HCT116 (cell line): ENCODE results near the gene CHPT1. TPM values are rescaled to one million over a fixed set of nuclear protein-coding genes. Genes with fewer than 3 reads are reported as not detected.

Experiments
- ATAC-seq: fragments of 200-7000 bp; cut with Tn5 transposase; 2 replicates; pipeline ENCODE4 v1.9.1; 2020; ENCODE audit warnings: mild to moderate bottlenecking, moderate library complexity
- BruUV-seq: library from RNA; stranded (reverse); fragments of 400-500 nt; replicated peaks from 2 replicates; lab custom pipeline; 2021; lab: Mats Ljungman, UMichigan
- CTCF ChIA-PET: fragments of 300-600 bp; sonication (Branson Sonifier 250); formaldehyde crosslinking; loops from one replicate; lab custom pipeline; 2021; ENCODE audit warnings: antibody characterized with exemption; lab: Charles Lee
- POLR2A ChIA-PET: fragments of 300-600, 350-600 bp; sonication (Branson Sonifier 250); formaldehyde crosslinking; loops from one replicate; lab custom pipeline; 2021; ENCODE audit warnings: antibody characterized with exemption; lab: Charles Lee
- RAD21 ChIA-PET, 2 experiments: fragments of 300-600 bp; sonication (Branson Sonifier 250); formaldehyde crosslinking; loops; one replicate each; lab custom pipeline; 2023; ENCODE audit warnings: low total read pairs in 2 of 2; ENCODE audit not compliant: uncharacterized antibody in 2 of 2, unreplicated experiment in 2 of 2, low non-redundant PET in 1 of 2; lab: Charles Lee
- DNase-seq: peaks from one replicate; pipeline ENCODE4 v3.0.0-alpha.2; 2010; ENCODE audit warnings: low read depth, low spot score
- H2AFZ ChIP-seq: fragments of 200-600 bp; shearing (Covaris generic), sonication (generic); 2 replicates; pipeline ENCODE4 v1.6.1; 2017; ENCODE audit warnings: low read depth, mixed run types, mixed read lengths, antibody characterized with exemption, low read length; ENCODE audit not compliant: poor library complexity, severe bottlenecking
- H3K27ac ChIP-seq: 2 replicates; pipeline ENCODE4 v1.5.1; 2012; ENCODE audit warnings: low read depth, low read length
- H3K27me3 ChIP-seq: fragments of 200-600 bp; sonication (generic); 2 replicates; pipeline ENCODE4 v1.6.1; 2016; ENCODE audit warnings: mixed run types, low read length, mixed read lengths; ENCODE audit not compliant: insufficient read depth
- H3K36me3 ChIP-seq, 2 experiments: fragments of 200-500 bp in 1 of 2; fragments of 200-600 bp in 1 of 2; sonication (Bioruptor generic) in 1 of 2; sonication (generic) in 1 of 2; 2 replicates each; pipeline versions ENCODE4 v1.5.1 to v1.6.1; 2014 to 2016; ENCODE audit warnings: low read length in 2 of 2, inconsistent platforms in 1 of 2, mixed read lengths in 1 of 2, mixed run types in 1 of 2; ENCODE audit not compliant: insufficient read depth in 2 of 2, control insufficient read depth in 1 of 2
- H3K4me1 ChIP-seq, 2 experiments: fragments of 200-600 bp in 1 of 2; sonication (generic) in 1 of 2; 2 replicates each; pipeline versions ENCODE4 v1.5.1 to v1.6.1; 2012 to 2017; ENCODE audit warnings: low read length in 2 of 2, inconsistent platforms in 1 of 2, mild to moderate bottlenecking in 1 of 2, mixed read lengths in 1 of 2, mixed run types in 1 of 2, moderate library complexity in 1 of 2; ENCODE audit not compliant: insufficient read depth in 2 of 2, control insufficient read depth in 1 of 2
- H3K4me2 ChIP-seq: fragments of 200-600 bp; sonication (generic); 2 replicates; pipeline ENCODE4 v1.6.1; 2017; ENCODE audit warnings: mixed run types, low read length, mixed read lengths
- H3K4me3 ChIP-seq, 2 experiments: fragments of 200-600 bp in 1 of 2; sonication (generic) in 1 of 2; replicated peaks in 1 of 2; 2 replicates each; pipeline ENCODE4 v1.5.1; 2011 to 2016; ENCODE audit warnings: low read length in 2 of 2, control low read depth in 1 of 2, low read depth in 1 of 2, mild to moderate bottlenecking in 1 of 2, mixed read lengths in 1 of 2, mixed run types in 1 of 2
- H3K79me2 ChIP-seq: fragments of 200-600 bp; sonication (generic); 2 replicates; pipeline ENCODE4 v1.6.1; 2017; ENCODE audit warnings: mild to moderate bottlenecking, mixed run types, low read length, moderate library complexity, mixed read lengths; ENCODE audit not compliant: insufficient read depth
- H3K9ac ChIP-seq: fragments of 200-600 bp; sonication (generic); 2 replicates; pipeline ENCODE4 v1.6.1; 2016; ENCODE audit warnings: low read length, mixed read lengths
- H3K9me2 ChIP-seq: fragments of 200-600 bp; sonication (generic), shearing (Covaris generic); 2 replicates; pipeline ENCODE4 v1.6.1; 2017; ENCODE audit warnings: mixed run types, mild to moderate bottlenecking, moderate library complexity; ENCODE audit not compliant: insufficient read depth
- H3K9me3 ChIP-seq, 2 experiments: fragments of 200-500 bp in 1 of 2; fragments of 200-600 bp in 1 of 2; sonication (Bioruptor generic) in 1 of 2; sonication (generic) in 1 of 2; 2 replicates each; pipeline ENCODE4 v1.6.1; 2014 to 2017; ENCODE audit warnings: low read length in 2 of 2, mixed read lengths in 2 of 2, inconsistent platforms in 1 of 2, low read depth in 1 of 2, mild to moderate bottlenecking in 1 of 2, mixed run types in 1 of 2, moderate library complexity in 1 of 2; ENCODE audit not compliant: control insufficient read depth in 1 of 2, insufficient read depth in 1 of 2
- H4K20me1 ChIP-seq: fragments of 200-600 bp; sonication (generic), shearing (Covaris generic); 2 replicates; pipeline ENCODE4 v1.6.1; 2017; ENCODE audit warnings: mixed run types, mild to moderate bottlenecking, moderate library complexity; ENCODE audit not compliant: insufficient read depth
- CEBPB ChIP-seq: IDR thresholded peaks from 2 replicates; pipeline ENCODE4 v1.6.1; 2012; ENCODE audit warnings: low read depth
- EGR1 ChIP-seq: IDR thresholded peaks from 2 replicates; pipeline ENCODE4 v1.6.1; 2012; ENCODE audit warnings: low read depth
- ELF1 ChIP-seq: IDR thresholded peaks from 2 replicates; pipeline ENCODE4 v1.6.1; 2012; ENCODE audit warnings: low read depth, borderline replicate concordance
- EZH2 ChIP-seq: fragments of 200-600 bp; sonication (generic); IDR thresholded peaks from 2 replicates; pipeline ENCODE4 v1.6.1; 2017; ENCODE audit warnings: antibody characterized with exemption, mixed run types
- EZH2phosphoT487 ChIP-seq: fragments of 200-600 bp; IDR thresholded peaks from 2 replicates; pipeline ENCODE4 v1.6.1; 2018; ENCODE audit warnings: antibody characterized with exemption, borderline replicate concordance
- FOSL1 ChIP-seq: IDR thresholded peaks from 2 replicates; pipeline ENCODE4 v1.6.1; 2012; ENCODE audit warnings: low read depth
- JUND ChIP-seq: IDR thresholded peaks from 2 replicates; pipeline ENCODE4 v1.6.1; 2012
- POLR2A ChIP-seq: IDR thresholded peaks from 2 replicates; pipeline ENCODE4 v1.7.0; 2011; ENCODE audit warnings: borderline replicate concordance; ENCODE audit not compliant: insufficient read depth, insufficient read length; ENCODE audit errors: extremely low read depth
- POLR2AphosphoS5 ChIP-seq: IDR thresholded peaks from 2 replicates; pipeline ENCODE4 v1.6.1; 2011; ENCODE audit warnings: mild to moderate bottlenecking, low read depth, low read length, moderate library complexity
- RAD21 ChIP-seq: IDR thresholded peaks from 2 replicates; pipeline ENCODE4 v1.6.1; 2012; ENCODE audit warnings: low read depth, mild to moderate bottlenecking
- SP1 ChIP-seq: IDR thresholded peaks from 2 replicates; pipeline ENCODE4 v1.6.1; 2012; ENCODE audit warnings: low read depth
- SRF ChIP-seq: IDR thresholded peaks from 2 replicates; pipeline ENCODE4 v1.6.1; 2012; ENCODE audit warnings: low read depth
- YY1 ChIP-seq: IDR thresholded peaks from 2 replicates; pipeline ENCODE4 v1.6.1; 2011; ENCODE audit warnings: low read length, low read depth, moderate library complexity, mild to moderate bottlenecking; ENCODE audit not compliant: insufficient replicate concordance; ENCODE audit errors: extremely low read depth
- ZFX ChIP-seq: fragments of 450-650 bp; IDR thresholded peaks from 2 replicates; pipeline ENCODE4 v1.6.1; 2017
- intact Hi-C: fragments of 100-400 bp; cut with micrococcal nuclease; formaldehyde crosslinking; loops from 2 replicates; pipeline ENCODE4 v1.10.0; 2022
- total RNA-seq: library from RNA; stranded (reverse); gene quantifications from one replicate; pipeline ENCODE4 v1.2.1, GENCODE V29; 2021; ENCODE audit not compliant: unreplicated experiment
- TF ChIP-seq, protein P1 (sequence below): IDR thresholded peaks from 2 replicates; pipeline ENCODE4 v1.6.1; 2012
- TF ChIP-seq, protein P2 (sequence below): IDR thresholded peaks from 2 replicates; pipeline ENCODE4 v1.6.1; 2011; ENCODE audit warnings: mild to moderate bottlenecking, low read length, moderate library complexity; ENCODE audit not compliant: insufficient replicate concordance; ENCODE audit errors: extremely low read depth
- TF ChIP-seq, protein P3 (sequence below): IDR thresholded peaks from 2 replicates; pipeline ENCODE4 v1.6.1; 2012; ENCODE audit warnings: low read depth
- TF ChIP-seq, protein P4 (sequence below): IDR thresholded peaks from 2 replicates; pipeline ENCODE4 v1.6.1; 2012

CHPT1 gene
- total RNA-seq, 1 experiment from 2014 or later: 20.1 TPM

DNA sequence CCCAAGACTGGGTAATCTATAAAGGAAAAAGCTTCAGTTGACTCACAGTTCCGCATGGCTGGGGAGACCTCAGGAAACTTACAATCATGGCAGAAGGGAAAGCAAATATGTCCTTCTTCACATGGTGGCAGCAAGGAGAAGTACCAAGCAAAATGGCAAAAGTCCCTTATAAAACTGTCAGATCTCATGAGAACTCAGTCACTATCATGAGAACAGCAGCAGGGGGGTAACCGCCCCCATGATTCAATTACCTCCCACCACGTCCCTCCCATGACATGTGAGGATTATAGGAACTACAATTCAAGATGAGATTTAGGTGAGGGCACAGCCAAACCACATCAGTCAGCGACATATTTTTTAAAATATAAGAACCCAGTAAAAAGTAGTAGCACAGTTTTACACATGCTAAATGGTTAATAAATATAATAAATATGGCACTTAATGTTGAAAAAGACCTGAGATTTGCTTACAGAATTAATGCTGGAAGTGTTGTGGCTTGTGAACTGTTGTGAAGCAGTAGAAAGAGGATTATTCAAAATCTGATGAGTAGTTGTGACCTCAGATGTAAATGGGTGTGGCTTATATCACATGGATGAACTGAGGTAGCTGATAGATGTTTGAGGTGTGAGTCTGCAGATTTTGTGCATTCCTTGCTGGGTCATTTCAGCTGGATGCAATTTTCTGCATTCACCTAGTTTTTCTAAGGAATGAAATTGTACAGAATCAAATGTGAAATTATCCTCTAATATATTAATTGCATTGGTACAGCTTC is 46.9 kb upstream of the CHPT1 start:
- no peak overlapping the region for H3K27ac ChIP-seq
- H2AFZ ChIP-seq: no peak overlapping the region
- H3K4me2 ChIP-seq: no peak overlapping the region
- no peak overlapping the region for H3K4me3 ChIP-seq
- intact Hi-C loops: no loop called here
- RAD21 ChIA-PET: no interaction called here
- no peak overlapping the region for H3K9ac ChIP-seq
- DNase-seq: no peak
- no peaks in the 10 kb centered on the region for H3K4me1 ChIP-seq
- no peaks in the 10 kb centered on the region for H3K79me2 ChIP-seq
- POLR2A ChIA-PET: no interaction called here
- no peaks in the 10 kb centered on the region for H4K20me1 ChIP-seq
- H3K9me2 ChIP-seq: no peaks in the 10 kb centered on the region
- H3K36me3 ChIP-seq: no peaks in the 10 kb centered on the region
- no peaks in the 10 kb centered on the region for H3K9me3 ChIP-seq
- TF ChIP-seq YY1 (no peak), POLR2AphosphoS5 (no peak), EZH2 (no peak), CEBPB (no peak), ZFX (no peak), EZH2phosphoT487 (no peak), FOSL1 (no peak), RAD21 (no peak), EGR1 (no peak), ELF1 (no peak), SP1 (no peak), POLR2A (no peak), SRF (no peak), JUND (no peak)
- TF ChIP-seq, protein P1, sequence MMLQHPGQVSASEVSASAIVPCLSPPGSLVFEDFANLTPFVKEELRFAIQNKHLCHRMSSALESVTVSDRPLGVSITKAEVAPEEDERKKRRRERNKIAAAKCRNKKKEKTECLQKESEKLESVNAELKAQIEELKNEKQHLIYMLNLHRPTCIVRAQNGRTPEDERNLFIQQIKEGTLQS: no peak
- TF ChIP-seq, protein P2, sequence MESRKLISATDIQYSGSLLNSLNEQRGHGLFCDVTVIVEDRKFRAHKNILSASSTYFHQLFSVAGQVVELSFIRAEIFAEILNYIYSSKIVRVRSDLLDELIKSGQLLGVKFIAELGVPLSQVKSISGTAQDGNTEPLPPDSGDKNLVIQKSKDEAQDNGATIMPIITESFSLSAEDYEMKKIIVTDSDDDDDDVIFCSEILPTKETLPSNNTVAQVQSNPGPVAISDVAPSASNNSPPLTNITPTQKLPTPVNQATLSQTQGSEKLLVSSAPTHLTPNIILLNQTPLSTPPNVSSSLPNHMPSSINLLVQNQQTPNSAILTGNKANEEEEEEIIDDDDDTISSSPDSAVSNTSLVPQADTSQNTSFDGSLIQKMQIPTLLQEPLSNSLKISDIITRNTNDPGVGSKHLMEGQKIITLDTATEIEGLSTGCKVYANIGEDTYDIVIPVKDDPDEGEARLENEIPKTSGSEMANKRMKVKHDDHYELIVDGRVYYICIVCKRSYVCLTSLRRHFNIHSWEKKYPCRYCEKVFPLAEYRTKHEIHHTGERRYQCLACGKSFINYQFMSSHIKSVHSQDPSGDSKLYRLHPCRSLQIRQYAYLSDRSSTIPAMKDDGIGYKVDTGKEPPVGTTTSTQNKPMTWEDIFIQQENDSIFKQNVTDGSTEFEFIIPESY: no peak
- TF ChIP-seq, protein P3, sequence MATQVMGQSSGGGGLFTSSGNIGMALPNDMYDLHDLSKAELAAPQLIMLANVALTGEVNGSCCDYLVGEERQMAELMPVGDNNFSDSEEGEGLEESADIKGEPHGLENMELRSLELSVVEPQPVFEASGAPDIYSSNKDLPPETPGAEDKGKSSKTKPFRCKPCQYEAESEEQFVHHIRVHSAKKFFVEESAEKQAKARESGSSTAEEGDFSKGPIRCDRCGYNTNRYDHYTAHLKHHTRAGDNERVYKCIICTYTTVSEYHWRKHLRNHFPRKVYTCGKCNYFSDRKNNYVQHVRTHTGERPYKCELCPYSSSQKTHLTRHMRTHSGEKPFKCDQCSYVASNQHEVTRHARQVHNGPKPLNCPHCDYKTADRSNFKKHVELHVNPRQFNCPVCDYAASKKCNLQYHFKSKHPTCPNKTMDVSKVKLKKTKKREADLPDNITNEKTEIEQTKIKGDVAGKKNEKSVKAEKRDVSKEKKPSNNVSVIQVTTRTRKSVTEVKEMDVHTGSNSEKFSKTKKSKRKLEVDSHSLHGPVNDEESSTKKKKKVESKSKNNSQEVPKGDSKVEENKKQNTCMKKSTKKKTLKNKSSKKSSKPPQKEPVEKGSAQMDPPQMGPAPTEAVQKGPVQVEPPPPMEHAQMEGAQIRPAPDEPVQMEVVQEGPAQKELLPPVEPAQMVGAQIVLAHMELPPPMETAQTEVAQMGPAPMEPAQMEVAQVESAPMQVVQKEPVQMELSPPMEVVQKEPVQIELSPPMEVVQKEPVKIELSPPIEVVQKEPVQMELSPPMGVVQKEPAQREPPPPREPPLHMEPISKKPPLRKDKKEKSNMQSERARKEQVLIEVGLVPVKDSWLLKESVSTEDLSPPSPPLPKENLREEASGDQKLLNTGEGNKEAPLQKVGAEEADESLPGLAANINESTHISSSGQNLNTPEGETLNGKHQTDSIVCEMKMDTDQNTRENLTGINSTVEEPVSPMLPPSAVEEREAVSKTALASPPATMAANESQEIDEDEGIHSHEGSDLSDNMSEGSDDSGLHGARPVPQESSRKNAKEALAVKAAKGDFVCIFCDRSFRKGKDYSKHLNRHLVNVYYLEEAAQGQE: no peak
- TF ChIP-seq, protein P4, sequence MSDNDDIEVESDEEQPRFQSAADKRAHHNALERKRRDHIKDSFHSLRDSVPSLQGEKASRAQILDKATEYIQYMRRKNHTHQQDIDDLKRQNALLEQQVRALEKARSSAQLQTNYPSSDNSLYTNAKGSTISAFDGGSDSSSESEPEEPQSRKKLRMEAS: no peak
- TF ChIP-seq, all 23 proteins: peak for 0
- BruUV-seq: no TSS peak
- H3K27me3 ChIP-seq: no peaks in the 10 kb centered on the region
- CTCF ChIA-PET: no interaction called here
- ATAC-seq: no peak
